GM21528 (cell line): ENCODE measurements around the gene PTPRN2.
"Not testable (repeated sequence)": the region's sequence is repeated elsewhere in the genome, so short reads cannot be mapped to it uniquely, and the experiment has no call there.

Source experiments
- ATAC-seq: cut with Tn5 transposase; IDR thresholded peaks from one replicate; pipeline ENCODE4 v1.9.1; 2021; ENCODE audit warnings: mild to moderate bottlenecking, moderate library complexity; ENCODE audit not compliant: unreplicated experiment, low FRiP score

The PTPRN2 gene

GRCh38 chr7:157495594-157495993, 1092.0 kb downstream of the PTPRN2 start:
- peak; percentile 71 for ATAC-seq

- ATAC-seq: no peak
Observed at GRCh38 chr7:157495177-157495553, 1092.5 kb downstream of the PTPRN2 start.

- ATAC-seq: no peak
Observed at GRCh38 chr7:157494506-157495176, 1093.0 kb downstream of the PTPRN2 start.

GRCh38 chr7:157493776-157494175, 1093.8 kb downstream of the PTPRN2 start:
- no peak for ATAC-seq

GRCh38 chr7:157493017-157493416, 1094.6 kb downstream of the PTPRN2 start:
- no peak for ATAC-seq

- ATAC-seq: no peak
Observed at GRCh38 chr7:157490465-157490912, 1097.1 kb downstream of the PTPRN2 start.

GRCh38 chr7:157489870-157490269, 1097.8 kb downstream of the PTPRN2 start:
- ATAC-seq: not testable (repeated sequence)
